Ascending aorta (tissue), 2 donors: ENCODE data around the gene CPED1. TPM values are rescaled to one million over a fixed set of nuclear protein-coding genes. Genes with fewer than 3 reads are reported as not detected.

Experiments
- DNase-seq, 2 donors: peaks; one replicate each; pipeline ENCODE4 v3.0.0-alpha.2; 2019; ENCODE audit warnings: low spot score in 2 of 2
- H3K27ac ChIP-seq, 2 donors: fragments of 200-600 bp; sonication (generic); one replicate each; pipeline ENCODE4 v1.5.1; 2016 to 2017; ENCODE audit warnings: mild to moderate bottlenecking in 1 of 2
- H3K27me3 ChIP-seq: fragments of 200-600 bp; sonication (generic); one replicate; pipeline ENCODE4 v1.5.1; 2017
- H3K36me3 ChIP-seq, 2 donors: fragments of 200-600 bp; sonication (generic); one replicate each; pipeline ENCODE4 v1.5.1; 2016
- H3K4me1 ChIP-seq, 2 donors: fragments of 200-600 bp; sonication (generic); one replicate each; pipeline ENCODE4 v1.5.1; 2016 to 2017; ENCODE audit warnings: mild to moderate bottlenecking in 1 of 2
- H3K4me3 ChIP-seq, 2 donors: fragments of 200-600 bp; sonication (generic); one replicate each; pipeline ENCODE4 v1.5.1; 2016 to 2017; ENCODE audit warnings: mild to moderate bottlenecking in 1 of 2
- H3K9me3 ChIP-seq, 2 donors: fragments of 200-600 bp; sonication (generic); one replicate each; pipeline ENCODE4 v1.5.1; 2016
- intact Hi-C: fragments of 100-400 bp; cut with DNase I; formaldehyde crosslinking; loops from one replicate; pipeline ENCODE4 v1.15.1; 2023
- total RNA-seq: library from RNA; depleted of rRNA; stranded (reverse); fragments of >200 nt; gene quantifications from one replicate; pipeline ENCODE4 v1.1.0, GENCODE V29; 2016
- TF ChIP-seq, protein P1 (sequence below), 3 experiments: fragments of 200-600 bp in 2 of 3; fragments of 450-650 bp in 1 of 3; sonication (generic) in 2 of 3; IDR thresholded peaks; one replicate each; pipeline ENCODE4 v1.5.1; 2016 to 2019; ENCODE audit warnings: antibody characterized with exemption in 3 of 3, mild to moderate bottlenecking in 1 of 3, moderate library complexity in 1 of 3

The CPED1 gene
- total RNA-seq, 1 donor from 2014 or later: 69.5 TPM

DNA sequence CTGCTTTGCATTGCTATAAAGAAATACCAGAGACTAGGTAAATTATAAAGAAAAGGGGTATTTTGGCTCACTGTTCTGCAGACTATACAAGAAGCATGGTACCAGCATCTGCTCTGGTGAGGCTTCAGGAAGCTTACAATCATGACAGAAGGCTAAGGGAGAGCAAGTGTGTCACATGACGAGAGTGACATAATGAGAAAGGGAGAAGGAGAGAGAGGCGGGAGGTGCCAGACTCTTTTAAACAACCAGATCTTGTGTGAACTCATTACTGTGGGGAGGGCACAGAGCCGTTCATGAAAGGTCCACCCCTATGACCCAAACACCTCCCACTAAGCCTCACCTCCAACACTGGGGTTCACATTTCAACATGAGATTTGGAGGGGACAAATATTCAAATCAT lies 281.3 kb downstream of the CPED1 start:
- Histone ChIP-seq H3K27me3 (no peaks in the 10 kb centered on the region), H3K36me3 (peaks cover 10 to 41% of the 10 kb centered on the region in 2 donors), H3K4me1 (no peaks in the 10 kb centered on the region), H3K4me3 (no peak overlapping the region), H3K27ac (no peak overlapping the region), H3K9me3 (no peaks in the 10 kb centered on the region)
- no peak for DNase-seq
- TF ChIP-seq, protein P1, sequence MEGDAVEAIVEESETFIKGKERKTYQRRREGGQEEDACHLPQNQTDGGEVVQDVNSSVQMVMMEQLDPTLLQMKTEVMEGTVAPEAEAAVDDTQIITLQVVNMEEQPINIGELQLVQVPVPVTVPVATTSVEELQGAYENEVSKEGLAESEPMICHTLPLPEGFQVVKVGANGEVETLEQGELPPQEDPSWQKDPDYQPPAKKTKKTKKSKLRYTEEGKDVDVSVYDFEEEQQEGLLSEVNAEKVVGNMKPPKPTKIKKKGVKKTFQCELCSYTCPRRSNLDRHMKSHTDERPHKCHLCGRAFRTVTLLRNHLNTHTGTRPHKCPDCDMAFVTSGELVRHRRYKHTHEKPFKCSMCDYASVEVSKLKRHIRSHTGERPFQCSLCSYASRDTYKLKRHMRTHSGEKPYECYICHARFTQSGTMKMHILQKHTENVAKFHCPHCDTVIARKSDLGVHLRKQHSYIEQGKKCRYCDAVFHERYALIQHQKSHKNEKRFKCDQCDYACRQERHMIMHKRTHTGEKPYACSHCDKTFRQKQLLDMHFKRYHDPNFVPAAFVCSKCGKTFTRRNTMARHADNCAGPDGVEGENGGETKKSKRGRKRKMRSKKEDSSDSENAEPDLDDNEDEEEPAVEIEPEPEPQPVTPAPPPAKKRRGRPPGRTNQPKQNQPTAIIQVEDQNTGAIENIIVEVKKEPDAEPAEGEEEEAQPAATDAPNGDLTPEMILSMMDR (IDR thresholded peaks at IDR 0.05): no peak
- intact Hi-C loops: no loop called here

DNA sequence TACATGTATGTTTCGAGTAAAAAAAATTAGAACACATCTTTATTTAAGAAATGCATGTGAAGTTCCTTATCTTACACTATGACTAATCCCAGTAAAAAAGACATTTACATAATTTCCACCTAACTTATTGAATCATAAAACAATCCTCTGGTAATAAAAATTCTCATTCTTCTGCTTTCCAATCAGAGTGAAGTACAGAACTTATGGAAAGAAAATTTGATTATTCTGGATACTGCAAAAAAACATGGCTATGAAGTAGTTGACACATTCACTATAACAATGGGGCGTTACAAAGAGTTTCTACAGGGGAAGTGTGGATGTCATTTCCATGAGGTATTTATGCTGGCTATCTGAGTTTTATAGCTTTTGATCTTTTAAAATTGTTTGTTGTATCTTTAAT lies 282.6 kb downstream of the CPED1 start:
- H3K4me3 ChIP-seq: no peak overlapping the region
- TF ChIP-seq, protein P1 (IDR thresholded peaks at IDR 0.05): no peak
- peaks cover 7 to 37% of the 10 kb centered on the region in 2 donors for H3K36me3 ChIP-seq
- no peak for DNase-seq
- H3K27ac ChIP-seq: no peak overlapping the region
- intact Hi-C loops: no loop called here
- no peaks in the 10 kb centered on the region for H3K4me1 ChIP-seq
- no peaks in the 10 kb centered on the region for H3K9me3 ChIP-seq
- H3K27me3 ChIP-seq: no peaks in the 10 kb centered on the region

- intact Hi-C loops: no loop called here
- no peak for DNase-seq
- no peaks in the 10 kb centered on the region for H3K27me3 ChIP-seq
- no peak overlapping the region for H3K27ac ChIP-seq
- peaks cover 2 to 30% of the 10 kb centered on the region in 2 donors for H3K36me3 ChIP-seq
- TF ChIP-seq, protein P1 (IDR thresholded peaks at IDR 0.05): no peak
- no peaks in the 10 kb centered on the region for H3K9me3 ChIP-seq
- no peaks in the 10 kb centered on the region for H3K4me1 ChIP-seq
- H3K4me3 ChIP-seq: no peak overlapping the region
Measured at GRCh38 chr7:121271916-121272315, 283.4 kb downstream of the CPED1 start.

- no peaks in the 10 kb centered on the region for H3K27me3 ChIP-seq
- TF ChIP-seq, protein P1 (IDR thresholded peaks at IDR 0.05): no peak
- intact Hi-C loops: no loop called here
- H3K4me3 ChIP-seq: no peak overlapping the region
- DNase-seq: no peak
- H3K4me1 ChIP-seq: no peaks in the 10 kb centered on the region
- peaks cover 2 to 27% of the 10 kb centered on the region in 2 donors for H3K36me3 ChIP-seq
- no peaks in the 10 kb centered on the region for H3K9me3 ChIP-seq
- no peak overlapping the region for H3K27ac ChIP-seq
Measured at GRCh38 chr7:121272676-121273075, 284.2 kb downstream of the CPED1 start.

DNA sequence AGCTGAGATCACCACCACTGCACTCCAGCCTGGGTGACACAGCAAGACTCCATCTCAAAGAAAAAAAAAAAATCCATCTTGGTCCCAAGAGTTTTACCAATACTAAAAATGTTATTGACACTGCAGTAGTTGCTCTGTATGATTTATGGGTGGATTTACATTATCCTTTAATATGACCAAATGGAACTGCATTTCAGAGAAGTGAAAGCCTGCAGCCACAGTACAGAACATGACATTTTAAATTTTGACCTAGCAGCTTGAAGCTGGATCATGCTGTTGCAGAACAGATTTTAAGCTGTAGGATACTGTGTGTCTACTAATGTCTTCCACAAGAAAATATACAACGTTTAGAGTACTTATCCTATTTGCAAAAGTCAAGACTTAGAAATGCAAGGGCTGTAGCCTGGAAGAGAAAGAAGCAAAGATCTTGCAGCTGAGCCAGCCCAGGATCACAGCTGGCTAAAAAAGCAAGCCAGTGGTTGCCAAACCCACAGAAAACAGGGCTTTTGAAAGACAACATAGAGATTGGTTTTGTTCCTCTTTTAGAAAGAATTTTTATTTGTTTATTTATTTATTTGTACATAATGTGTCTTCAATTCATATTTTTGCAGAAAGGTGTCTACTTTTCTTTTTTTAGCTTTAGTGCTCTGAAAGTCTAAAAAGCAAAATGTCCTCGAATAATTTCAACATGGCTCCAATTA lies 285.1 kb downstream of the CPED1 start:
- no peaks in the 10 kb centered on the region for H3K27me3 ChIP-seq
- intact Hi-C loops: no loop called here
- no peak for DNase-seq
- no peaks in the 10 kb centered on the region for H3K4me1 ChIP-seq
- no peaks in the 10 kb centered on the region for H3K9me3 ChIP-seq
- H3K4me3 ChIP-seq: no peak overlapping the region
- H3K36me3 ChIP-seq: peaks cover 2 to 18% of the 10 kb centered on the region in 2 donors
- TF ChIP-seq, protein P1 (IDR thresholded peaks at IDR 0.05): no peak
- no peak overlapping the region for H3K27ac ChIP-seq
